Panc1 (cell line): ENCODE results near the gene DZIP1. TPM values are rescaled to one million over a fixed set of nuclear protein-coding genes. Genes with fewer than 3 reads are reported as not detected.

Experiments
- ATAC-seq: fragments of 200-7000 bp; cut with Tn5 transposase; 2 replicates; pipeline ENCODE4 v1.9.1; 2020; ENCODE audit warnings: mild to moderate bottlenecking, moderate library complexity
- BruUV-seq: library from RNA; stranded (reverse); fragments of 400-500 nt; replicated peaks from 2 replicates; lab custom pipeline; 2021; lab: Mats Ljungman, UMichigan
- CTCF ChIA-PET: fragments of 300-600 bp; sonication (Branson Sonifier 250); formaldehyde crosslinking; loops from one replicate; lab custom pipeline; 2022; ENCODE audit warnings: antibody characterized with exemption; lab: Charles Lee
- POLR2A ChIA-PET: fragments of 300-600 bp; sonication (Branson Sonifier 250); formaldehyde crosslinking; loops from one replicate; lab custom pipeline; 2022; ENCODE audit warnings: antibody characterized with exemption; lab: Charles Lee
- DNase-seq: peaks from one replicate; pipeline ENCODE4 v3.0.0-alpha.2; 2010; ENCODE audit warnings: low read depth, low spot score
- H3K27ac ChIP-seq: 2 replicates; pipeline ENCODE4 v1.5.1; 2011; ENCODE audit warnings: mild to moderate bottlenecking, low read length, inconsistent platforms
- H3K27me3 ChIP-seq: fragments of 200-500 bp; sonication (Bioruptor generic); 2 replicates; pipeline ENCODE4 v1.6.0; 2014; ENCODE audit warnings: low read length, inconsistent platforms; ENCODE audit not compliant: control insufficient read depth, insufficient read depth
- H3K36me3 ChIP-seq: fragments of 200-500 bp; sonication (Bioruptor generic); 2 replicates; pipeline ENCODE4 v1.5.1; 2014; ENCODE audit warnings: inconsistent platforms, mild to moderate bottlenecking, low read length, moderate library complexity; ENCODE audit not compliant: control insufficient read depth, insufficient read depth
- H3K4me1 ChIP-seq: 2 replicates; pipeline ENCODE4 v1.5.1; 2011; ENCODE audit warnings: inconsistent platforms, mild to moderate bottlenecking, low read length, moderate library complexity; ENCODE audit not compliant: control insufficient read depth, insufficient read depth
- H3K4me3 ChIP-seq, 2 experiments: 2 replicates each; pipeline ENCODE4 v1.5.1; 2011 to 2012; ENCODE audit warnings: low read depth in 2 of 2, low read length in 2 of 2, mild to moderate bottlenecking in 2 of 2, inconsistent platforms in 1 of 2, moderate library complexity in 1 of 2
- H3K9me3 ChIP-seq: fragments of 200-500 bp; sonication (Bioruptor generic); 2 replicates; pipeline ENCODE4 v1.5.1; 2014; ENCODE audit warnings: low read depth, mild to moderate bottlenecking, inconsistent platforms, low read length, moderate library complexity; ENCODE audit not compliant: control insufficient read depth, insufficient read depth
- CTCF ChIP-seq: fragments of 450-650 bp; IDR thresholded peaks from 2 replicates; pipeline ENCODE4 v1.5.1; 2017; ENCODE audit warnings: mild to moderate bottlenecking
- POLR2AphosphoS5 ChIP-seq: IDR thresholded peaks from 2 replicates; pipeline ENCODE4 v1.6.1; 2012; ENCODE audit warnings: mild to moderate bottlenecking, low read depth, low read length, moderate library complexity
- REST ChIP-seq, 2 experiments: IDR thresholded peaks; 2 replicates each; pipeline ENCODE4 v1.6.1; 2011 to 2012; ENCODE audit warnings: low read depth in 2 of 2, control low read depth in 1 of 2, low read length in 1 of 2, mild to moderate bottlenecking in 1 of 2, moderate library complexity in 1 of 2; ENCODE audit not compliant: insufficient read depth in 1 of 2
- SIN3A ChIP-seq: IDR thresholded peaks from 2 replicates; pipeline ENCODE4 v1.6.1; 2012; ENCODE audit warnings: low read depth, mild to moderate bottlenecking, low read length, moderate library complexity, borderline replicate concordance; ENCODE audit not compliant: insufficient read depth
- TCF7L2 ChIP-seq: IDR thresholded peaks from 2 replicates; pipeline ENCODE4 v1.6.1; 2011; ENCODE audit warnings: mild to moderate bottlenecking, low read depth, low read length, inconsistent platforms
- in situ Hi-C: cut with HindIII; loops from 2 replicates; pipeline ENCODE4 v1.10.0; 2016; ENCODE audit warnings: low sequenced_read_pairs, low pct_unique_long_range_greater_than_20kb
- intact Hi-C: fragments of 100-400 bp; cut with micrococcal nuclease; formaldehyde crosslinking; loops from one replicate; pipeline ENCODE4 v1.10.0; 2022; ENCODE audit not compliant: unreplicated experiment
- total RNA-seq: library from RNA; stranded (reverse); gene quantifications from one replicate; pipeline ENCODE4 v1.2.1, GENCODE V29; 2021; ENCODE audit not compliant: unreplicated experiment

DZIP1 gene
- total RNA-seq, 1 experiment from 2014 or later = 22.9 TPM

DNA sequence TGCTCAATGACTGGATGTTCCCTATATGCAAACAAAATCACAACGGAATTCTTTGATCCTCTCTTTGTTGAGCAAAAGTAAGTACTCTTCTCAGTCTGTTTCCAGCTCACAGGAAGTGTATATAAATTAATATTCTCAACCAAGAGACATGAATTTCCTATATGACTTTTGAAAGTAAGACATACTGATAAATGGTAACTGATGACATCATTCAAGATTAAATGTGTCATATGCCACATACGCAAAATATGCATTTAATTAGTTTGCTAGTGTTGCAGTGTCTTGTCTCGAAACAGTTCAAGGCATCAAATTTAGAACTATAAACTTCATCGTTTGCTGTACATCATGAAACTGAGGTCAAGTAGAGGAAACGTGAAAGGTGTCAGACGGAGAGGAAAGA lies 84.1 kb downstream of the DZIP1 start:
- H3K9me3 ChIP-seq = no peaks in the 10 kb centered on the region
- in situ Hi-C loops = no loop called here
- intact Hi-C loops = no loop called here

GRCh38 chr13:95559100-95559499 lies 85.4 kb downstream of the DZIP1 start:
- no peak for TF ChIP-seq REST (IDR thresholded peaks at IDR 0.05; ENCODE audit: insufficient read depth in 1 of 2, low read depth in 2 of 2, low read length in 1 of 2)
- no peak for TF ChIP-seq SIN3A
- TF ChIP-seq POLR2AphosphoS5 = no peak
- no peak for TF ChIP-seq TCF7L2
- TF ChIP-seq CTCF = no peak
- ChIA-PET CTCF (no interaction called here), POLR2A (no interaction called here)
- Histone ChIP-seq H3K9me3 (no peaks in the 10 kb centered on the region), H3K27ac (no peak overlapping the region), H3K4me3 (no peak overlapping the region), H3K4me1 (peaks cover 4% of the 10 kb centered on the region), H3K27me3 (no peaks in the 10 kb centered on the region), H3K36me3 (no peaks in the 10 kb centered on the region)
- BruUV-seq = no TSS peak
- intact Hi-C loops = no loop called here
- DNase-seq (no peak), ATAC-seq (no peak)
- in situ Hi-C loops = no loop called here

More for the DNA sequence above, 84.1 kb downstream of the DZIP1 start:
- TF ChIP-seq SIN3A (no peak), TCF7L2 (no peak), POLR2AphosphoS5 (no peak), CTCF (no peak), REST (IDR thresholded peaks at IDR 0.05; ENCODE audit: insufficient read depth in 1 of 2, low read depth in 2 of 2, low read length in 1 of 2) (no peak)
- no peak for ATAC-seq
- Histone ChIP-seq H3K36me3 (no peaks in the 10 kb centered on the region), H3K27me3 (no peaks in the 10 kb centered on the region), H3K27ac (no peak overlapping the region), H3K4me1 (peaks cover 2% of the 10 kb centered on the region; the same call in 1 of the 2 replicates), H3K4me3 (no peak overlapping the region)
- BruUV-seq = no TSS peak
- DNase-seq = no peak
- ChIA-PET POLR2A (no interaction called here), CTCF (no interaction called here)
